Measurements from ENCODE around the gene IKBKG. TPM values are rescaled to one million over a fixed set of nuclear protein-coding genes. Genes with fewer than 3 reads are reported as not detected.

Gene IKBKG
- total RNA-seq (2016; rRNA removed; fragmentation: Illumina TruSeq; extraction: Trizol), result 26.5 and 30.6 TPM in 2 replicates
- 5.0 and 5.2 TPM in 2 replicates for total RNA-seq (2016; cell fraction: cytosol; rRNA removed; fragmentation: Illumina TruSeq; extraction: Trizol; ENCODE audit: low read depth)
- total RNA-seq (2016; cell fraction: insoluble cytoplasmic fraction; rRNA removed; fragmentation: Illumina TruSeq; extraction: Trizol), result 23.9 and 32.1 TPM in 2 replicates
- 8.3 and 8.6 TPM in 2 replicates for total RNA-seq (2016; cell fraction: membrane; rRNA removed; fragmentation: Illumina TruSeq; extraction: Trizol)
- 26.2 and 29.8 TPM in 2 replicates for total RNA-seq (2016; cell fraction: nucleus; rRNA removed; fragmentation: Illumina TruSeq; extraction: Trizol)
- 44.3 and 57.9 TPM in 2 replicates for polyA plus RNA-seq (2011; rRNA removed)
- 37.0 and 45.4 TPM in 2 replicates for polyA plus RNA-seq (2011; cell fraction: cytosol; rRNA removed)
- 220 and 234 TPM in 2 replicates for polyA plus RNA-seq (2011; cell fraction: nucleus; rRNA removed)
- polyA plus RNA-seq (2012), result 20.6 and 37.0 TPM in 2 replicates
- 3.9 TPM in 2 replicates for polyA plus RNA-seq (2016; cell fraction: cytosol; fragmentation: Illumina TruSeq; extraction: Trizol; ENCODE audit: low read depth)
- polyA plus RNA-seq (2016; cell fraction: insoluble cytoplasmic fraction; fragmentation: Illumina TruSeq; extraction: Trizol; ENCODE audit: low read depth), result 24.9 and 29.4 TPM in 2 replicates
- polyA plus RNA-seq (2016; cell fraction: membrane; fragmentation: Illumina TruSeq; extraction: Trizol; ENCODE audit: low read depth), result 6.6 and 6.7 TPM in 2 replicates
- 63.5 and 67.1 TPM in 2 replicates for polyA plus RNA-seq (2016; cell fraction: nucleus; fragmentation: Illumina TruSeq; extraction: Trizol; ENCODE audit: insufficient read depth, low read depth)
- polyA minus RNA-seq (2011; rRNA and poly(A)+ RNA removed; ENCODE audit: low replicate concordance), result 19.1 and 42.7 TPM in 2 replicates
- 17.9 and 20.8 TPM in 2 replicates for polyA minus RNA-seq (2011; cell fraction: cytosol; rRNA and poly(A)+ RNA removed)
- polyA minus RNA-seq (2011; cell fraction: nucleus; rRNA and poly(A)+ RNA removed), result 36.8 and 37.0 TPM in 2 replicates
- percentile 80 among the genes with signal in this experiment for Bru-seq, nascent RNA
- BruChase-seq, experiment 1, labeled RNA remaining after a 6-hour chase, result percentile 79 among the genes with signal in this experiment
- BruChase-seq, experiment 2, labeled RNA remaining after a 2-hour chase, result percentile 77 among the genes with signal in this experiment
- long read RNA-seq, experiment 1, partial matches to known transcripts, result 2 of 23 reads
- long read RNA-seq, experiment 1, other reads (novel, unspliced or antisense), result 16 of 23 reads
- long read RNA-seq, experiment 2, transcript IKBKG-214 (10 exons, 2,069 nt), result major isoform, 7 of 113 reads
- long read RNA-seq, experiment 2, partial matches to known transcripts, result 79 of 113 reads
- long read RNA-seq, experiment 2, other reads (novel, unspliced or antisense), result 26 of 113 reads

- FAIRE-seq (peak; percentile 18), DNase-seq (ENCODE audit: low spot score) (peak; percentile 77), ATAC-seq (peak; percentile 81)
- peaks cover 28% of the 10 kb centered on the region for H4K20me1 ChIP-seq (ENCODE audit: insufficient read depth, low read length)
- WGBS (ENCODE audit: low lambda C conversion rate), result 2% methylated on average over 9 of the region's 69 CpGs
- H3K27me3 ChIP-seq (ENCODE audit: control insufficient read depth in 1 of 2, insufficient read depth in 2 of 2, low read length in 2 of 2), result no peaks in the 10 kb centered on the region; a peak in 1 of 5 replicates
- H3K9ac ChIP-seq (ENCODE audit: insufficient read depth, low read depth, low read length), result peak within 1 kb of the TSS; percentile 79
- H3K36me3 ChIP-seq (replicated peaks in 1 of 2; ENCODE audit: control insufficient read depth in 1 of 2, insufficient read depth in 2 of 2, low read length in 2 of 2), result peaks cover 3 to 9% of the 10 kb centered on the region in 2 experiments; a peak in 2 of 5 replicates
- in situ Hi-C loops (cut with HindIII; ENCODE audit: extremely low pct_ligation_motif_present, low pct_unique_long_range_greater_than_20kb) (loop anchor here (25.0 kb wide), 1 partner anchor 135 kb away; the partner anchor contains the start of genes DNASE1L1 and TAFAZZIN), intact Hi-C loops (cut with micrococcal nuclease; ENCODE audit: unreplicated experiment) (no loop called here)
- peaks cover 31% of the 10 kb centered on the region for H3K4me1 ChIP-seq (ENCODE audit: insufficient read depth, low read length)
- H3K27ac ChIP-seq (ENCODE audit: extremely low read length, insufficient read depth, low read length), result peak within 1 kb of the TSS; percentile 82
- POLR2A ChIA-PET, result interaction anchor here (0.7 to 0.9 kb wide), 2 partner anchors 57 to 215 kb away, joined by 3 read pairs; partner anchors contain the start of genes DKC1 and SLC10A3
- BruUV-seq (replicated peaks), result no TSS peak
- H2AFZ ChIP-seq (ENCODE audit: low read length), result no peak within 1 kb of the TSS
- H3K79me2 ChIP-seq (ENCODE audit: insufficient read depth, low read length), result peaks cover 49% of the 10 kb centered on the region
- H3K9me3 ChIP-seq (ENCODE audit: low read length), result no peaks in the 10 kb centered on the region
- H3K4me3 ChIP-seq (replicated peaks in 1 of 3; ENCODE audit: insufficient read depth in 1 of 3, low read depth in 2 of 3, low read length in 3 of 3), result peak within 1 kb of the TSS; percentile 81 to 86 (median 85)
- H3K4me2 ChIP-seq (ENCODE audit: low read depth, low read length), result peak within 1 kb of the TSS; percentile 89
- CTCF ChIA-PET (ENCODE audit: low intra/inter-chr PET ratio, low total read pairs), result interaction anchor here (0.5 kb wide), 1 partner anchor 8 kb away, joined by 3 read pairs; no protein-coding TSS in a partner anchor
- TF ChIP-seq ZNF562 (CRISPR knock-in tag; IDR thresholded peaks at IDR 0.05; ENCODE audit: borderline replicate concordance) (0 out of 2 replicates have a peak, but pooled peaks have one; percentile 20), YEATS4 (CRISPR knock-in tag; IDR thresholded peaks at IDR 0.05; ENCODE audit: borderline replicate concordance) (no peak), SSRP1 (CRISPR knock-in tag; IDR thresholded peaks at IDR 0.05) (no peak), SMAD1 (CRISPR knock-in tag; IDR thresholded peaks at IDR 0.05; ENCODE audit: borderline replicate concordance, low read depth) (no peak), SOX5 (CRISPR knock-in tag; IDR thresholded peaks at IDR 0.05; ENCODE audit: borderline replicate concordance) (0 out of 2 replicates have a peak, but pooled peaks have one; percentile 10), ZNF577 (CRISPR knock-in tag; IDR thresholded peaks at IDR 0.05; ENCODE audit: borderline replicate concordance, low read depth) (no peak), ZBTB42 (CRISPR knock-in tag; IDR thresholded peaks at IDR 0.05) (no peak), ZNF331 (CRISPR knock-in tag; IDR thresholded peaks at IDR 0.05) (peak; percentile 27; the same call in 1 of the 2 replicates), RNF2 (conservative IDR thresholded peaks at IDR 0.05; ENCODE audit: low read depth) (no peak), ZSCAN20 (CRISPR knock-in tag; IDR thresholded peaks at IDR 0.05; ENCODE audit: borderline replicate concordance) (0 out of 2 replicates have a peak, but pooled peaks have one; percentile 49), SRSF1 (optimal IDR thresholded peaks at IDR 0.05; ENCODE audit: low read depth, low read length) (peak; percentile 36), ZBTB49 (CRISPR knock-in tag; IDR thresholded peaks at IDR 0.05; ENCODE audit: borderline replicate concordance) (no peak), FOXA3 (CRISPR knock-in tag; IDR thresholded peaks at IDR 0.05) (0 out of 2 replicates have a peak, but pooled peaks have one; percentile 5), FOXA1 (IDR thresholded peaks at IDR 0.05) (no peak), FOXA1 (CRISPR knock-in tag; IDR thresholded peaks at IDR 0.05) (no peak), AGO2 (optimal IDR thresholded peaks at IDR 0.05; ENCODE audit: low read depth, low read length) (peak; percentile 99), TBX2 (CRISPR knock-in tag; IDR thresholded peaks at IDR 0.05; ENCODE audit: borderline replicate concordance) (no peak)
These were observed at the start of gene IKBKG for GRCh38 chrX:154547245-154548027. Gene IKBKG, plus strand, starts transcription at chrX:154547620. Its CDS starts 4,383 bp downstream, at chrX:154552003.
